SH-SY5Y (cell line): ENCODE data around the gene ALDH9A1.

Experiments
- GATA2 ChIP-seq: IDR thresholded peaks from 2 replicates; pipeline ENCODE4 v1.6.1; 2011; ENCODE audit warnings: mild to moderate bottlenecking, low read depth, low read length
- GATA3 ChIP-seq: IDR thresholded peaks from 2 replicates; pipeline ENCODE4 v1.6.1; 2011; ENCODE audit warnings: low read depth, mild to moderate bottlenecking, low read length, moderate library complexity

GRCh38 chr1:165650981-165651625 is 47.3 kb downstream of the ALDH9A1 start:
- TF ChIP-seq GATA2 (no peak), GATA3 (no peak)
